HG02852 (cell line): ENCODE measurements around the gene MINK1.
"Not testable (repeated sequence)": the region's sequence is repeated elsewhere in the genome, so short reads cannot be mapped to it uniquely, and the experiment has no call there.

Experiments used
- ATAC-seq: cut with Tn5 transposase; IDR thresholded peaks from one replicate; pipeline ENCODE4 v1.9.1; 2021; ENCODE audit warnings: mild to moderate bottlenecking, moderate library complexity; ENCODE audit not compliant: unreplicated experiment

Gene MINK1

GRCh38 chr17:4869058-4869998 is 36.2 kb downstream of the MINK1 start:
- ATAC-seq, result not testable (repeated sequence)

- ATAC-seq, result no peak
Observed at GRCh38 chr17:4870855-4871254, 37.7 kb downstream of the MINK1 start.

GRCh38 chr17:4872786-4873185 is 39.6 kb downstream of the MINK1 start:
- no peak for ATAC-seq

GRCh38 chr17:4877089-4877488 is 43.9 kb downstream of the MINK1 start:
- ATAC-seq, result no peak

GRCh38 chr17:4879601-4880000 is 46.5 kb downstream of the MINK1 start:
- no peak for ATAC-seq

- no peak for ATAC-seq
Observed at GRCh38 chr17:4880857-4881256, 47.7 kb downstream of the MINK1 start.

- ATAC-seq, result no peak
Observed at GRCh38 chr17:4881761-4882555, 48.8 kb downstream of the MINK1 start.

- no peak for ATAC-seq
Observed at GRCh38 chr17:4884489-4884888, 51.3 kb downstream of the MINK1 start.

- no peak for ATAC-seq
Observed at GRCh38 chr17:4886830-4887229, 53.7 kb downstream of the MINK1 start.

- no peak for ATAC-seq
Observed at GRCh38 chr17:4887581-4887980, 54.4 kb downstream of the MINK1 start.

- ATAC-seq, result no peak
Observed at GRCh38 chr17:4891411-4892410, 58.6 kb downstream of the MINK1 start.

GRCh38 chr17:4892499-4893221 is 59.5 kb downstream of the MINK1 start:
- ATAC-seq, result no peak

- no peak for ATAC-seq
Observed at GRCh38 chr17:4893272-4893671, 60.1 kb downstream of the MINK1 start.

GRCh38 chr17:4893721-4894560 is 60.8 kb downstream of the MINK1 start:
- no peak for ATAC-seq

- ATAC-seq, result no peak
Observed at GRCh38 chr17:4895121-4895520, 62.0 kb downstream of the MINK1 start.

- ATAC-seq, result no peak
Observed at GRCh38 chr17:4895657-4896331, 62.7 kb downstream of the MINK1 start.

- no peak for ATAC-seq
Observed at GRCh38 chr17:4896332-4897197, 63.4 kb downstream of the MINK1 start.
